ENCODE results near the gene KLF7. TPM values are rescaled to one million over a fixed set of nuclear protein-coding genes. Genes with fewer than 3 reads are reported as not detected.

Gene KLF7
- total and polyA plus RNA-seq, 2 donors (not counting 3 experiments of a cell fraction or from before 2014, with no cell fraction given) = 32.8 to 42.9 TPM

- Histone ChIP-seq H4K20me1 (replicated peaks; ENCODE audit: control insufficient read depth, extremely low read depth, insufficient read depth, low read length) (peaks cover 3% of the 10 kb centered on the region), H3K79me2 (ENCODE audit: control insufficient read depth, insufficient read depth, low read length) (peaks cover 80% of the 10 kb centered on the region)
Observed at GRCh38 chr2:207101984-207102383, 63.8 kb downstream of the KLF7 start.

More at GRCh38 chr2:207101984-207102383, 63.8 kb downstream of the KLF7 start:
- ChIA-PET CTCF (no interaction called here), POLR2A (no interaction called here)
- no peaks in the 10 kb centered on the region for H3K27me3 ChIP-seq (ENCODE audit: control insufficient read depth in 2 of 2, insufficient read depth in 2 of 2, low read length in 2 of 2)
- H3K4me1 ChIP-seq (ENCODE audit: control insufficient read depth, extremely low read depth, insufficient read depth, low read length) = no peaks in the 10 kb centered on the region
- intact Hi-C loops (cut with micrococcal nuclease) = no loop called here
- no peak overlapping the region for H3K4me3 ChIP-seq (replicated peaks in 1 of 3; ENCODE audit: insufficient read depth in 1 of 3, low read depth in 1 of 3, low read length in 3 of 3)
- no peak for FAIRE-seq
- peaks cover 12 to 13% of the 10 kb centered on the region in 2 experiments for H3K36me3 ChIP-seq (ENCODE audit: control insufficient read depth in 2 of 2, extremely low read depth in 1 of 2, insufficient read depth in 2 of 2, low read length in 2 of 2)
- dilution Hi-C loops (cut with MboI; ENCODE audit: extremely low pct_ligation_motif_present, low sequenced_read_pairs) = no loop called here
- TF ChIP-seq MAX (IDR thresholded peaks at IDR 0.05; ENCODE audit: insufficient read depth, insufficient read length) (no peak), EZH2 (IDR thresholded peaks at IDR 0.05; ENCODE audit: borderline replicate concordance, low read depth, low read length, severe bottlenecking) (no peak), CTCF (IDR thresholded peaks at IDR 0.05; ENCODE audit: extremely low read depth in 1 of 2, insufficient read depth in 1 of 2, low read depth in 1 of 2, low read length in 2 of 2) (no peak), JUN (IDR thresholded peaks at IDR 0.05; ENCODE audit: borderline replicate concordance, insufficient read depth, insufficient read length, low read depth) (no peak)
- no peak overlapping the region for H3K27ac ChIP-seq (ENCODE audit: insufficient read depth, low read depth, low read length)
- BruUV-seq (replicated peaks) = no TSS peak
- no peak for DNase-seq (ENCODE audit: low read depth, low spot score)
- H3K9me3 ChIP-seq (replicated peaks; ENCODE audit: control insufficient read depth, insufficient read depth, low read length) = no peaks in the 10 kb centered on the region
- H3K4me2 ChIP-seq (ENCODE audit: insufficient read depth, low read length) = no peak overlapping the region
- no peak overlapping the region for H2AFZ ChIP-seq (ENCODE audit: low read depth, low read length)
- H3K9me1 ChIP-seq (replicated peaks; ENCODE audit: control insufficient read depth, extremely low read depth, insufficient read depth, low read length) = no peaks in the 10 kb centered on the region
- no peak overlapping the region for H3K9ac ChIP-seq (replicated peaks; ENCODE audit: extremely low read depth, insufficient read depth, low read length)
